ENCODE results near the gene SUMO2. TPM values are rescaled to one million over a fixed set of nuclear protein-coding genes. Genes with fewer than 3 reads are reported as not detected.
"Not testable (repeated sequence)": the region's sequence is repeated elsewhere in the genome, so short reads cannot be mapped to it uniquely, and the experiment has no call there.

The SUMO2 gene
- total and polyA plus RNA-seq, 2 donors, result 98.3 to 150 TPM

DNA sequence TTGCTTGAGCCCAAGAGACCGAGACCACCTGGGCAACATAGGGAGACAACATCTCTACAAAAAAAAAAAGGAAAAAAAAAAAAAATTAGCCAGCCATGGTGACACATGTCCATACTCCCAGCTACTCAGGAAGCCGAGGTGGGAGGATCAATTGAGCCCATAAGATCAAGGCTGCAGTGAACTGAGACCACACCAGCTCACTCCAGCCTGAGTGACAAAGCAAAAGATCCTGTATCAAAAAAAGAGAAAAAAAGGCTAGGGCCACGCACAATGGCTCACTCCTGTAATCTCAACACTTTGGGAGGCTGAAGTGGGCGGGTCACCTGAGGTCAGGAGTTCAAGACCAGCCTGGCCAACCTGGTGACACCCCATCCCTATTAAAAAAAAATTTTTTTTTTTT, 13.8 kb downstream of the SUMO2 start:
- Histone ChIP-seq H3K36me3 (ENCODE audit: insufficient read depth) (peaks cover 6% of the 10 kb centered on the region), H3K4me1 (ENCODE audit: insufficient read depth) (no peaks in the 10 kb centered on the region), H3K4me3 (ENCODE audit: low read depth, low read length) (no peak overlapping the region), H3K27ac (ENCODE audit: low read depth) (no peak overlapping the region)
- 91% methylated on average over 4 of the region's 4 CpGs for WGBS
- no peak for DNase-seq (ENCODE audit: extremely low spot score)

DNA sequence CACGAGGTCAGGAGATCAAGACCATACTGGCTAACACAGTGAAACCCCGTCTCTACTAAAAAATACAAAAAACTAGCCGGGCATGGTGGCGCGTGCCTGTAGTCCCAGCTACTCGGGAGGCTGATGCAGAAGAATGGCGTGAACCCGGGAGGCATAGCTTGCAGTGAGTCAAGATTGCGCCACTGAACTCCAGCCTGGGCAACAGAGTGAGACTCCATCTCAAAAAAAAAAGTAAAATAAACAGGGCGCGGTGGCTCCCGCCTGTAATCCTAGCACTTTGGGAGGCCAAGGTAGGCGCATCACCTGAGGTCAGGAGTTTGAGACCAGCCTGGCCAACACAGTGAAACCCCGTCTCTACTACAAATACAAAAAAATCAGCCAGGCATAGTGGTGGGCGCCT, 18.2 kb downstream of the SUMO2 start:
- not testable (repeated sequence) for H3K36me3 ChIP-seq (ENCODE audit: insufficient read depth); DNase-seq (ENCODE audit: extremely low spot score)
- 99% methylated on average over 15 of the region's 15 CpGs for WGBS

DNA sequence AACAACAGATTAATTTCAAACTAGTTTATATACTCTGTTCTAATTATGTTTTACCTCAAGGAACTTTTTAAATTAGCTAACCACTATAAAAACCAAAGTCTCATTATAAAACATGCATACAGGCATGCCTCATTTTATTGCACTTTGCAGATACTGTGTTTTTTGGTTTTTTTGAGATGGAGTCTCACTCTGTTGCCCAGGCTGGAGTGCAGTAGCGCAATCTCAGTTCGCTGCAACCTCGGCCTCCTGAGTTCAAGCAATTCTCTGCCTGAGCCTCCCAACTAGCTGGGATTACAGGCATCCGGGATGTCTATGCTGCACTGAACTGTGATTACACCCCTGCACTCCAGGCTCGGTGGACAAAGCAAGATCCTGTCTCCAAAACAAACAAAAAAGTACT, 19.7 kb downstream of the SUMO2 start:
- 92% methylated on average over 5 of the region's 5 CpGs for WGBS
- H3K4me3 ChIP-seq (ENCODE audit: low read depth, low read length), result no peak overlapping the region

More for the DNA sequence above, 18.2 kb downstream of the SUMO2 start:
- not testable (repeated sequence) for H3K4me3 ChIP-seq (ENCODE audit: low read depth, low read length); H3K4me1 ChIP-seq (ENCODE audit: insufficient read depth); H3K27ac ChIP-seq (ENCODE audit: low read depth)

DNA sequence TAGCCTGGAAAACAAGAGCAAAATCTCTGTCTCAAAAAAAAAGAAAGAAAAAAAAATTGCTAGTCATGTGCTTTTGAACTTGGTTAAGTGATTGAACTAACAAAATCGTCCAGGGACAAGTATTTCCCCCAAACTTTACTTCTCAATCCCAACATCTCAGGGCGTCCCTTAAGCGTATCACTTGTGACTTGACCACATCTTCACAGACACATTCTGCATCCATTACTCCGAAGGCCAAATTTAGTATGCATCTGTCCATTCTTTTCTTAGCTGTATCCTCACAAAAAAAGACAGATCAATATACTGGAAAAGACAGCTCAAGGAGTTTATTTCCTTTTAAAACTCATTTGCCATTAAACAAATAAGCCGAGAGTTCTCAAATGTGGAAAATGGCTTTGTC, 22.5 kb downstream of the SUMO2 start:
- Histone ChIP-seq H3K4me1 (ENCODE audit: insufficient read depth) (no peaks in the 10 kb centered on the region), H3K4me3 (ENCODE audit: low read depth, low read length) (no peak overlapping the region), H3K27ac (ENCODE audit: low read depth) (no peak overlapping the region), H3K36me3 (ENCODE audit: insufficient read depth) (no peaks in the 10 kb centered on the region)
- WGBS, result 92% methylated on average over 5 of the region's 5 CpGs
- DNase-seq (ENCODE audit: extremely low spot score), result no peak

More for the DNA sequence above, 19.7 kb downstream of the SUMO2 start:
- no peak for DNase-seq (ENCODE audit: extremely low spot score)
- H3K27ac ChIP-seq (ENCODE audit: low read depth), result no peak overlapping the region
- H3K4me1 ChIP-seq (ENCODE audit: insufficient read depth), result no peaks in the 10 kb centered on the region
- H3K36me3 ChIP-seq (ENCODE audit: insufficient read depth), result no peaks in the 10 kb centered on the region

DNA sequence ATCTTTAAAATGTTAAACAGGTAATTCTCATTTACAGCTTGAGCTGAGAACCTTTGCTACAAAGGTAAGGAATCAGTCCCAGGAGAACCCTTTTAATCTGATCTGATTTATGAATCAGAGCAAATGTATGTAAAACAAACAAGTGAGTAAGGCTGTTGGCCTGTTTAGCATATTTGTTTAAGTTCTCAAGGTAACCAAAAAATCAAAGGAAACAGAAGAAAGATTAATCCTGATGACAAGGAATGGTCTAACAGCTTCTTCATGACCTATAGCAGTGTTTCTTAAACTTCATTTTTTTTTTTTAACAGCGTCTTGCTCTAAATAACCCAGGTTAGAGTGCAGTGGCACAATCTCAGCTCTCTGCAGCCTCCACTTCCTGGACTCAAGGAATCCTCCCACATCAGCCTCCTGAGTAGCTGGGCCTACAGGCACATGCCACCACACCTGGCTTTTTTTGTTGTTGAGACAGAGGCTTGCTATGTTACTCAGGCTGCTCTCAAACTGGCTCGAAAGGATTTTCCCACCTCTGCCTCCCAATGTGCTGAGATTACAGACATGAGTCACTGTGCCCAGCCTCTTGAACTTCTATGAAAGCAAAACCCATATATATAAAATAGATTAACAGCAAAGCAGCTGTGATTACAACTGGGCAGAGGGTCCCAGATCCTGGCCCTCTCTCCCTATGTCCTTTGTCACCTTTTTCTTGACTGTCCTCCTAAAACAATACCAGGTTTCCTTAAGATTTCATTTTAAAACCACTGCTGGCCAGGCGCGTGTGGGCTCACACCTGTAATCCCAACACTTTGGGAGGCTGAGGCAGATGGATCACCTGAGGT, 23.3 kb downstream of the SUMO2 start:
- Histone ChIP-seq H3K4me1 (ENCODE audit: insufficient read depth) (no peaks in the 10 kb centered on the region), H3K36me3 (ENCODE audit: insufficient read depth) (no peaks in the 10 kb centered on the region), H3K27ac (ENCODE audit: low read depth) (peak overlapping the region; percentile 41), H3K4me3 (ENCODE audit: low read depth, low read length) (no peak overlapping the region)
- 89% methylated on average over 4 of the region's 4 CpGs for WGBS
- no peak for DNase-seq (ENCODE audit: extremely low spot score)

DNA sequence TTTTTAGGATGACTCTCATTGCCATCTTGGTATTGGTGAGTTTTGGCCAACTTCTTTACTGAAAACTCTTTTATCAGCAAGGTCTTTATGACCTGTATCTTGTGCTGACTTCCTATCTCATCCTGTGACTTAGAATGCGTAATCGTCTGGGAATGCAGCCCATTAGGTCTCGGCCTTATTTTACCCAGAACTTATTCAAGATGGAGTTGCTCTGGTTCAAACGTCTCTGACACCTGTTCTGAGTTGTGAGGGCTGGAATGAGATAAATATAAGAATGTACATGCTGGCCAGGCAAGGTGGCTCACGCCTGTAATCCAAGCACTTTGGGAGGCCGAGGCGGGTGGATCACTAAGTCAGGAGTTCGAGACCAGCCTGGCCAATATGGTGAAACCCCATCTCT, 24.3 kb downstream of the SUMO2 start:
- H3K4me3 ChIP-seq (ENCODE audit: low read depth, low read length); H3K36me3 ChIP-seq (ENCODE audit: insufficient read depth); H3K27ac ChIP-seq (ENCODE audit: low read depth); H3K4me1 ChIP-seq (ENCODE audit: insufficient read depth); DNase-seq (ENCODE audit: extremely low spot score): not testable (repeated sequence)
- 90% methylated on average over 8 of the region's 8 CpGs for WGBS

DNA sequence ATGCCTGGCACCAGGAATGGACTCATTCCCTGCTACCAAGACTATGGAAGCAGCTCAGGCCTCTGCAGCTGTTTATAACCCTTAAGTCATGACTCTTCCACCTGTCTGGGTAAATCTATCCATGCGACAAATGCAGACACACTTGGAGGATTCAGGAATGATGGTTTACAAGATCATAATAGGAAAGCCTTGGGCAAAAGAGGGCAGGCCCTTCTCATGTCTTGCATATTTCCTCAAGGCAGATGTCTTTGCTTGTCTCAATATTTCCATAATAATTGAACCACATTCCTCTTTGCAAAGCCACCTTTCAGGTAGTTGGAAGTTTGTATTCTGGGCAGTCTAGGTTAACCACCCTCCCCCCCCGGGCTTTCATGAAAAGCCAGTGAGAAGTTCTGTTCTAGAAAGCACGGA, 27.6 kb downstream of the SUMO2 start:
- no peaks in the 10 kb centered on the region for H3K36me3 ChIP-seq (ENCODE audit: insufficient read depth)
- no peak overlapping the region for H3K27ac ChIP-seq (ENCODE audit: low read depth)
- no peak for DNase-seq (ENCODE audit: extremely low spot score)
- no peaks in the 10 kb centered on the region for H3K4me1 ChIP-seq (ENCODE audit: insufficient read depth)
- no peak overlapping the region for H3K4me3 ChIP-seq (ENCODE audit: low read depth, low read length)
- WGBS, result 89% methylated on average over 3 of the region's 3 CpGs

DNA sequence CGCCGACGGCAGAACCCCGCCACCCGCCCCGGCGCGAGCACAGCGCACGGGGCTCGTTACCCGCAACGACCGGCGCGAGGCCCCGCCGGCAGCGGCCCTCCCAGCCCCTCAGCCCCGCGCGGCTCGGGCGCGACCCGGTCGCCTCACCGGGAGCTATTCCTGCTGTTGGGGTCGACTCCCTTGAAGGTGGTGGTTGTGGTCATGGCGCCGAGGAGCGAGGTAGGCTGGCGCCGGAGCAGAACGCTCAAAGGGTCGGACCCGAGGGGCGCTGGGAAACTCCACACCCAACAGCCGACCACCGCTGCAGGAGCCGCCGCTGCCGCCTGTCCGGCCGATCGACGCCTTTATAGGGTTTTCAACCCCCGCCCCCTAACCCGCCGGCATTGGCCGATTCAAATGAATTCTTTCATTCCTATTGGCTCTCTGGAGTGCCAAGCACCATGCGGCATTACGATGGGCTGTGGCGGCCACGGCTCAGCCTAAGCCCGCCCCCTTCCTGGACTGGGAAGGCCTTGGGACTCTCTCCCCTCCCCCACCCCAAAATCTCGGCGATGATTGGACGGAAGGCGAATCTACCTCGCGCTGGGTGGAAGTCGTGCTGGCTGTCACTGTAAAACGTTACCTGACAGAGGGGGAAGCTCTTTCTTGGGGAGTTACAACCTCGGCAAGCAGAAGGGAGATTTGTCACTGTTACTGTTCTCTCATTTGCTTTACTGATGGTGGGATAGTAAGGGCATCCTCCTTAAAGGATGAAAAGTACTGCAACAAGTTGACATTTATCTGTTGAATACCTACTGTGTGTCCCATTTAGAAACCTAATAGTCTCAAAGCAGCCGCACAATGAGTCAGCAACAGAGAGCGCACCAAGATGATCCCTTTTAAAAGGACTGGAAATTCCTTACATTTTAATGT, 28.3 kb downstream of the SUMO2 start, which contains the start of gene JPT1:
Gene JPT1 (minus strand): TSS at position 318 of the 912 bp plus-strand sequence. CDS start 115 bp downstream, at position 203.
- H3K27ac ChIP-seq (ENCODE audit: low read depth), result peak within 1 kb of the TSS; percentile 55
- 2% methylated on average over 67 of the region's 67 CpGs for WGBS

DNA sequence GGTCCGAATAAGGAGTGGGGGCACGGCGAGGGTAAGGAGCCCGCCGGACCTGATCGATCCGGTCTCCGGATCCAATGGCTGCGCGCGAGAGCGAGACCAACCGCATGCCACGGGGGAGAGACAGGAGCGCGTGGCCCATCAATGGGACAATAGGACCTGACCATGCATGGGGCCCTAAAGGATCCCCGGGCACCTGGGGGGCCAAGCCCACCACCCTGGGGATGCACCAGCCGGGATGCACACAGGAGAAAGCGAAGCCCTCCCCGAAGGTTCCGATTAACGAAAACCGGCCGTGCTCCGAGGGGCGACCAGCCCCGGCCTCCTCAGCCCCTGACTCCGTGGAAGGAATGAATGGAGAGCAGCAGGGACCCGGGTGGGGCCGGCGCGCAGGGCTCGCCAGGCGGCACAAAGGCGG, 29.0 kb downstream of the SUMO2 start:
- peak overlapping the region; percentile 74 for H3K4me3 ChIP-seq (ENCODE audit: low read depth, low read length)
- H3K36me3 ChIP-seq (ENCODE audit: insufficient read depth), result no peaks in the 10 kb centered on the region
- no peaks in the 10 kb centered on the region for H3K4me1 ChIP-seq (ENCODE audit: insufficient read depth)
- DNase-seq (ENCODE audit: extremely low spot score), result no peak
- H3K27ac ChIP-seq (ENCODE audit: low read depth), result no peak overlapping the region
- WGBS, result under 1% methylated on average over 35 of the region's 35 CpGs

More for the DNA sequence above, 28.3 kb downstream of the SUMO2 start, which contains the start of gene JPT1:
- H3K4me1 ChIP-seq (ENCODE audit: insufficient read depth), result no peaks in the 10 kb centered on the region
- H3K4me3 ChIP-seq (ENCODE audit: low read depth, low read length), result peak within 1 kb of the TSS; percentile 74
- no peaks in the 10 kb centered on the region for H3K36me3 ChIP-seq (ENCODE audit: insufficient read depth)
- peak; percentile 97 for DNase-seq (ENCODE audit: extremely low spot score)

DNA sequence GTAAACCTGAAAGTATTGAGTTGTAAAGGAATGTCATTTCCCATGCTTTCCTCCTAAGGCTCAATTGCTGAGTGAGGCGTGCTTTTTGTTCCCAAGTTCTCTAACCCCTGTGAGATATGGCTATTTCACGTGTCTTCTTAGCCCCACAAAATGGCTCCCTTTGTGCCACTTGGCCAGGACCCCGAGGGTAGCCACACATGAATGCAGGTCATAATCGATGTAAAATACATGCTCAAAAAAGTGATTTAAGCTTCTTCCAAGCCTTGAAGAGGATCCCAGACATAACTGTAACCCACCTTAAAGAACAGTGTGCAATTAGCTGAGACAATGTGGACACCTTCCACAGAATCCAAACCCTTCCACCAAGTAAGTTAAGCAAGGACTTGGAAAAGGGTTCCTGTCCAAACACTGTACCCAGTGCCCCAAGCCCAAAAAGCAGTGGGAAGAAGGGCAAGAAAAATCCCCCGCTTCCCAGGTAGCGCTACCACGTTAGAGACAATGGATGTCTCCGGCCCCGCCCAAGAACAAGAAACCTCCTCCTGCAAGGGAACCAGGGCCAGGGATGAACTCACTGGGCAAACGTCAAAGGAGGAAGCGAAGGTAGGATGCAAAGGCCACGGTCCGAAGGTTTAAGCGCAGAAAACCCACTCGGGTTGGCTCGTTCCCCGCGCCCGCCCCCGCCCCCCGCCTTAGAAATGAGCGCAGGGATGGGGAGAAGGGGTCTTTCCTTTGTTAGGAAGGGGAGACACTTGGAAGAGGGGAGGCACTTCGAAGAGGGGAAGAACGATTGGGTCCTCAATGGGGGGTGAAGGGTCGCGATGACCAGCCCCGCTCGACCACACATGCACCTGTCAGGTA, 29.6 kb downstream of the SUMO2 start:
- no peak for DNase-seq (ENCODE audit: extremely low spot score)
- peak overlapping the region; percentile 74 for H3K4me3 ChIP-seq (ENCODE audit: low read depth, low read length)
- no peak overlapping the region for H3K27ac ChIP-seq (ENCODE audit: low read depth)
- no peaks in the 10 kb centered on the region for H3K4me1 ChIP-seq (ENCODE audit: insufficient read depth)
- H3K36me3 ChIP-seq (ENCODE audit: insufficient read depth), result no peaks in the 10 kb centered on the region
- WGBS, result 5% methylated on average over 28 of the region's 28 CpGs

DNA sequence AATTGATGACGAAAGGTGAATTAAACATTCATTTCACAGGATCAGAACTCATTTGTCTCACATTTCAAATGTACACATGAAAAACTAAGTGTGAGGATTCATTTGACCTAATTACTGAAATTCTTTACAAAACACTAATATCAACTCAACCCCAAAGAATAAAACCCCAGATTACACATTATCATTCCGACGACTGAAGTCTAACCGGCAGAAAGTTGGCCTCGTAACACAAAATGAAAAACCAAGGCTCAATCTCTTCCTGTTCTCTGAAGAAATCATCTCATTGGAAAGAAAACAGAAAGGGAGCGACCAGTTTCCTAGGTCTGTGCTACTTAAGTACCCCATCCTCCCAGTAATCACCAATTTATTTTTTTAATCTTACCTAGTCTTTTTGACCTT, 30.2 kb downstream of the SUMO2 start:
- DNase-seq (ENCODE audit: extremely low spot score), result no peak
- Histone ChIP-seq H3K36me3 (ENCODE audit: insufficient read depth) (no peaks in the 10 kb centered on the region), H3K4me3 (ENCODE audit: low read depth, low read length) (no peak overlapping the region), H3K27ac (ENCODE audit: low read depth) (no peak overlapping the region), H3K4me1 (ENCODE audit: insufficient read depth) (no peaks in the 10 kb centered on the region)
- 86% methylated on average over 6 of the region's 6 CpGs for WGBS

DNA sequence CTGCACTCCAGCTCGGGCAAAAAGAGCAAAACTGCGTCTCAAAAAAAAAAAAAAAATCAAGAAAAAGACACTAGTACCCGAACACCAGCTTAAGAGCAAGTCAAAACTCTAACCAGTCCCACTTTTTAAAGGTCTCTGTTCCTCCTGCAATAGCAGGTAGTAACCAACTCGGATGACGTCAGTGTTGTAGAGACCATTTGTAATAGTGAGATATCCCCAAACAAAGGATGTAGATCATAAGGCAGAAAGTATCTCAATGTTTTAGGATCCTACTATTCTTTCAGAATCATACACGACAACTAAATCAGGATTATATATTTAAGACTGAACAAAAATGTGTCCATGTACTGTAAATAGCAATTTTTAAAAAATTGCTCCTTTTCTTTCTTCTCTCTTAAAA, 30.8 kb downstream of the SUMO2 start:
- 88% methylated on average over 6 of the region's 6 CpGs for WGBS
- H3K4me3 ChIP-seq (ENCODE audit: low read depth, low read length), result no peak overlapping the region

More for the DNA sequence above, 30.8 kb downstream of the SUMO2 start:
- Histone ChIP-seq H3K36me3 (ENCODE audit: insufficient read depth) (no peaks in the 10 kb centered on the region), H3K4me1 (ENCODE audit: insufficient read depth) (no peaks in the 10 kb centered on the region), H3K27ac (ENCODE audit: low read depth) (no peak overlapping the region)
- no peak for DNase-seq (ENCODE audit: extremely low spot score)

Data from urinary bladder (tissue), 4 donors.